ENCODE results near the gene SOX2.

SOX2 gene

GRCh38 chr3:181705086-181705480, 6.6 kb upstream of the SOX2 start:
- no peak for DNase-seq

- no peak for DNase-seq
Observed at GRCh38 chr3:181707980-181708379, 3.7 kb upstream of the SOX2 start.

GRCh38 chr3:181709537-181710279, 2.0 kb upstream of the SOX2 start:
- peak in 2 of 5 donors; percentile 30 to 48 for DNase-seq

- DNase-seq: no peak
Observed at GRCh38 chr3:181710345-181711291, 1.1 kb upstream of the SOX2 start.

DNA sequence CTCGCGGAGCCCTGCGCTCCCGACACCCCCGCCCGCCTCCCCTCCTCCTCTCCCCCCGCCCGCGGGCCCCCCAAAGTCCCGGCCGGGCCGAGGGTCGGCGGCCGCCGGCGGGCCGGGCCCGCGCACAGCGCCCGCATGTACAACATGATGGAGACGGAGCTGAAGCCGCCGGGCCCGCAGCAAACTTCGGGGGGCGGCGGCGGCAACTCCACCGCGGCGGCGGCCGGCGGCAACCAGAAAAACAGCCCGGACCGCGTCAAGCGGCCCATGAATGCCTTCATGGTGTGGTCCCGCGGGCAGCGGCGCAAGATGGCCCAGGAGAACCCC, 464 bp downstream of the SOX2 start:
- no peak for DNase-seq

GRCh38 chr3:181712553-181713279, 991 bp downstream of the SOX2 start:
- no peak for DNase-seq

GRCh38 chr3:181713280-181713647, 1.5 kb downstream of the SOX2 start:
- no peak for DNase-seq

GRCh38 chr3:181713676-181714612, 2.2 kb downstream of the SOX2 start:
- no peak for DNase-seq

GRCh38 chr3:181715571-181716340, 4.0 kb downstream of the SOX2 start:
- DNase-seq: no peak

DNA sequence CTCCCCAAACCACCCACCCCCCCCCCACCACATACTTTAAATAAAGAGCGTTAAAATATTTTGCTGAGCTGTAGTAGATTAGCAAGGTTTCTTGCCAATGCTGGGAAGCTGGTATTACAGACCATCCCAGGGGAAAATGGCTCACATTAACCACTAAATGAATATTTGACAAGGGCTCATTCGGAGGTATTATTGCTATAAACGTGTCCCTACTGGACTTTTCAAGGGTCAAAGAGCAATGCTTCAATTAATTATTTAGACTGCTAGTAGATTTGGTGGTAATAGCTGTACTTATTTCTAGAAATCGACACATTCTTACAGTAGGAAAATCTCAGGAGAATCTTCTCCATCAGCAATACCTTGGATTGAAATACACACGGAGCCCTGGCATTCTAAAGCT, 5.2 kb downstream of the SOX2 start:
- DNase-seq: no peak

DNA sequence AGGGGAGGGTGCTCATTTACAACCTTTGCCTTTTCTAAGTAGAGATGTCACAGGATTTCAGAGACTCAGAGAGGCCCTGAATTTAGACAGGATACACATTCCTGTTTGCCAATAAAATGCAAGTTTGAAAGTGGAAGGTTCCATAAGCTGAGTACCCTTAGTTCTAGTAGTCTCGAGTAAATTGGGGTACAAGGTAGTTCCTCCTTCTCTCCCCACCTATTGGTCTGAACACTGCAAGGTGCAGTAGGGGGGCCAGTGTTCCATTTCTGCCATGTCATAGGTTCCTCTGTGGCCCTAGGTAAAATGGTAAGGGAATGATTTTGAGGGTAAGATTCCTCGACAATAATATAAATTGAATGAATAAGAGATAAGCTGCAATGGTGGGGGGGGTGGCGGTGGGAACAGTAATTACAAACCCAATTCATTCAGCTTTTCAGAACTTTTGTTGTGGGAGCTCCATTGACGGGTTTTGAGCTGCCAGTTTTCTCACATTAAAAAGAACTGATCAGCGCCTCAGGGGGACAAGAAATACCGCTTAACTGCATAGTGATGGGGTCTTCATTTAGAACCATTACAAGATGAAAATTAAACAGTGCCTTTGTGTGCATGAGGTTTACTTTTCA, 5.9 kb downstream of the SOX2 start:
- DNase-seq: no peak

- DNase-seq: no peak
Observed at GRCh38 chr3:181718369-181718768, 6.6 kb downstream of the SOX2 start.

DNA sequence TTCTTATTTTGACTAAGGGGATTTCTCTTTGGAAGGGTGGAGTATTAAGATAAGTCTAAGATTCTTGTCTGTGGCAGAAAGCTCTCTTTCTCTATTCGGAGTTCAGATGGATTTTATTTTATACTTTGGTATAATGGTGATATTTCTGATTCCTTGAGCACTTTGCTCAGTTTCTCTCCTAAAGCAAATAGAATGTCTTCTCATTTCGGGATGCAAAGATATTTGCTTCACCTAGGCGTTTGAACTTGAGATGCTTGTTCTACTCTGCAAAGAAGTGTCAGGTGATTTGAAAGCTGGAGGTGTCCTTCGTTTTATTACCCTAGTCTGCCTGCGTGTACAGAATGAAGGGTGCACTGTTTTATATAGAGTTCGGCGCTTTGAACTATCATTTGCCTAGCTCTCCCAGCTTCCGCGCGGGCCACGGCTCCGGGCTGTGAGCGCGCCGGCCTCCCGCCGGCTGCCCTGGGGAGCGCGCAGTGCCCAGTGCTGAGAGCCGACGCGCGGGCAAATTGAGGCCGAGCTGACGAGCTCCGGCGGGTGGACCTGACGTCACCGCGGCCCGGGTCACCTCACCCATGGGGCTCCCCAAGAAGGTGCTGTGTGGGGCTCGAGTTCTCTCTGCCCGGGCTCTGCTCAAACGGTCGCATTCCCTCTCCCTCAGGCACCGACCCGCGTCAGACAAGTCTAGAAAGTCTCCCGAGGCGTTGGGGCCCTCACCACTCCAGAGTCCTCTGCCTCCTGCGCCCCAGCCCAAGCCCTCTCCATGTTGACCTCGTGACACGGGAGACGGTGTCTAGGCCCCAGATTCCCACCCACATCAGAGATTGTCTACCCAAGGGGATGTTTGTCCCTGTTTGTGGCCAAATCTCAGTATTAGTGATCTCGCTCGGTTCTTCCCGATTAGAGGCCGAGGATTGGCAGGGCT, 7.5 kb downstream of the SOX2 start:
- DNase-seq: no peak

DNA sequence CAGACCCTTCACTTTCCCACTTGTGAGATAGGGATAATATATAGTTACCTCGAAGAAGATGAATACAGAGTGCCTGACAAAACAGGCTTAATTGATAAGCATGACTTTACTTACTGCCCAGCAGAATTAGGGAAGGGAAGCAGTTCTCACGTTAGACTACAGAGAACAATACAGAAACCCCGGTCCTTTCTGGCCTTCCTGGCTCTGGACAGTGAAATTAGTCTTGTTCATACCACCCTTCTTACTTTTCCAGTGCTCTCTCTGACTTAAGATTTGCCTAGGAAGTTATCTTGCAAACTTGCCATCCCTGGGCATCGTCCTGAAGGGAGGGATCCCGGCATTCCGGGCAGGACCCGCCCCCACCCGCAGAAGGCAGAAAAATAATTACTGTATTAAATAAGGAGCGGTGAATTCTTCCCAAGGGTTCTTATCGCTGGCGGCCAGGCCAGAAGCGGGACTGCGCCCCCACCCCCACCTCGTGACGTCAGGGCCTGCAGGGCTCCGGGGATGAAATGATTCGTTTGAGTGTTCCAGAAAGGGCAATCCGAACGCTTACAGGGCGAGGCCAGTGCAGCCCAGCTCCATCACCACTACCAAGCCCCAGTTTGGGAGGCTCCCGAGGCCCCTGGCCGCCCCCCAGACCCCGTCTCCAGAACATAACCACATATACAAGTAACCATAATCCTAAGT, 8.4 kb downstream of the SOX2 start:
- no peak for DNase-seq

- DNase-seq: no peak
Observed at GRCh38 chr3:181721046-181721875, 9.5 kb downstream of the SOX2 start.

GRCh38 chr3:181722156-181722555, 10.4 kb downstream of the SOX2 start:
- DNase-seq: no peak

GRCh38 chr3:181722766-181723425, 11.2 kb downstream of the SOX2 start:
- DNase-seq: no peak

All from T-helper 1 cell (primary cell).